SK-N-SH (cell line): ENCODE data around the gene PRM3. TPM values are rescaled to one million over a fixed set of nuclear protein-coding genes. Genes with fewer than 3 reads are reported as not detected.

Experiments used
- CTCF ChIA-PET: fragments of 300-600, 350-600 bp; formaldehyde crosslinking; extraction: SDS; loops from one replicate; lab custom pipeline; 2021; lab: Yijun Ruan, JAX
- POLR2A ChIA-PET: fragments of 350-600 bp; sonication (Branson Sonifier 250); formaldehyde crosslinking; extraction: SDS; loops from one replicate; lab custom pipeline; 2020; ENCODE audit warnings: antibody characterized with exemption, inconsistent platforms; lab: Yijun Ruan, JAX
- DNase-seq: peaks from one replicate; pipeline ENCODE4 v3.0.0; 2012
- H2AFZ ChIP-seq: fragments of 200-600 bp; sonication (generic); 2 replicates; pipeline ENCODE4 v1.8.1; 2016; ENCODE audit warnings: antibody characterized with exemption, mild to moderate bottlenecking, low read depth
- H3F3A ChIP-seq: fragments of 200-600 bp; sonication (generic); replicated peaks from 2 replicates; pipeline ENCODE3; 2016; ENCODE audit warnings: antibody characterized with exemption, mild to moderate bottlenecking; ENCODE audit not compliant: insufficient read depth
- H3K27ac ChIP-seq, 2 experiments: fragments of 200-500 bp in 1 of 2; fragments of 200-600 bp in 1 of 2; sonication (Bioruptor generic) in 1 of 2; sonication (generic), shearing (Covaris generic) in 1 of 2; 2 replicates each; pipeline versions ENCODE4 v1.5.1 to v1.6.1; 2014 to 2016; ENCODE audit warnings: low read depth in 2 of 2, inconsistent platforms in 1 of 2, low read length in 1 of 2, mild to moderate bottlenecking in 1 of 2, mixed read lengths in 1 of 2
- H3K27me3 ChIP-seq: fragments of 200-600 bp; sonication (generic), shearing (Covaris generic); 2 replicates; pipeline ENCODE4 v1.6.1; 2016; ENCODE audit warnings: mixed run types; ENCODE audit not compliant: insufficient read depth
- H3K36me3 ChIP-seq, 2 experiments: fragments of 200-500 bp in 1 of 2; fragments of 200-600 bp in 1 of 2; sonication (Bioruptor generic) in 1 of 2; sonication (generic) in 1 of 2; replicated peaks in 1 of 2; 2 replicates each; pipeline versions ENCODE3 to v1.5.1; 2014 to 2016; ENCODE audit warnings: low read length in 1 of 2, mild to moderate bottlenecking in 1 of 2; ENCODE audit not compliant: insufficient read depth in 2 of 2, control insufficient read depth in 1 of 2
- H3K4me1 ChIP-seq, 2 experiments: fragments of 200-500 bp in 1 of 2; fragments of 200-600 bp in 1 of 2; sonication (Bioruptor generic) in 1 of 2; sonication (generic), shearing (Covaris generic) in 1 of 2; 2 replicates each; pipeline versions ENCODE4 v1.5.1 to v1.6.1; 2014 to 2016; ENCODE audit warnings: low read depth in 1 of 2, low read length in 1 of 2, mixed run types in 1 of 2; ENCODE audit not compliant: insufficient read depth in 2 of 2, control insufficient read depth in 1 of 2
- H3K4me2 ChIP-seq: fragments of 200-600 bp; sonication (generic), shearing (Covaris generic); 2 replicates; pipeline ENCODE4 v1.6.1; 2017; ENCODE audit warnings: mixed run types
- H3K4me3 ChIP-seq, 2 experiments: fragments of 200-500 bp in 1 of 2; fragments of 200-600 bp in 1 of 2; sonication (Bioruptor generic) in 1 of 2; sonication (generic), shearing (Covaris generic) in 1 of 2; 2 replicates each; pipeline versions ENCODE4 v1.5.1 to v1.8.1; 2014 to 2016; ENCODE audit warnings: low read depth in 2 of 2, inconsistent platforms in 1 of 2, low read length in 1 of 2, mild to moderate bottlenecking in 1 of 2, mixed read lengths in 1 of 2, moderate library complexity in 1 of 2
- H3K79me2 ChIP-seq: fragments of 200-600 bp; sonication (generic); 2 replicates; pipeline ENCODE4 v1.8.1; 2017; ENCODE audit warnings: mild to moderate bottlenecking; ENCODE audit not compliant: insufficient read depth
- H3K9ac ChIP-seq: fragments of 200-600 bp; sonication (generic); 2 replicates; pipeline ENCODE4 v1.6.1; 2017; ENCODE audit warnings: mixed run types
- H3K9me2 ChIP-seq: fragments of 200-600 bp; sonication (generic); 2 replicates; pipeline ENCODE4 v1.6.1; 2017; ENCODE audit warnings: mixed run types
- H3K9me3 ChIP-seq: fragments of 200-600 bp; sonication (generic); 2 replicates; pipeline ENCODE4 v1.6.1; 2017; ENCODE audit warnings: mixed run types, mild to moderate bottlenecking, moderate library complexity
- H4K20me1 ChIP-seq: fragments of 200-600 bp; sonication (generic); 2 replicates; pipeline ENCODE4 v1.6.1; 2017; ENCODE audit warnings: mild to moderate bottlenecking, mixed run types; ENCODE audit not compliant: insufficient read depth
- CHD2 ChIP-seq: fragments of 150-350 bp; IDR thresholded peaks from 2 replicates; pipeline ENCODE4 v1.6.1; 2018; ENCODE audit warnings: low read length; ENCODE audit not compliant: partially characterized antibody
- FOSL2 ChIP-seq: IDR thresholded peaks from 2 replicates; pipeline ENCODE4 v1.4.0; 2012; ENCODE audit warnings: low read depth, mild to moderate bottlenecking, moderate library complexity, borderline replicate concordance
- GATA2 ChIP-seq: sonication (generic); formaldehyde crosslinking; IDR thresholded peaks from 2 replicates; pipeline ENCODE4 v1.5.0; 2020; ENCODE audit warnings: mild to moderate bottlenecking, missing genetic modification reagents
- MEF2A ChIP-seq: IDR thresholded peaks from 2 replicates; pipeline ENCODE4 v1.4.0; 2012; ENCODE audit warnings: low read depth, borderline replicate concordance
- NFIC ChIP-seq: IDR thresholded peaks from 2 replicates; pipeline ENCODE4 v1.4.0; 2012; ENCODE audit warnings: borderline replicate concordance
- RFX5 ChIP-seq: IDR thresholded peaks from 2 replicates; pipeline ENCODE4 v1.6.1; 2012; ENCODE audit warnings: mild to moderate bottlenecking, improper control_type of control experiment, low read length
- TCF12 ChIP-seq: IDR thresholded peaks from 2 replicates; pipeline ENCODE4 v1.4.0; 2012
- WGBS: methylation state at CpG from one replicate; pipeline ENCODE4 v1.1.6; 2017; ENCODE audit warnings: low lambda C conversion rate; 5-methylcytosine and 5-hydroxymethylcytosine counted together
- polyA plus RNA-seq, 3 experiments: library from polyadenylated mRNA; depleted of rRNA; stranded (reverse); fragments of >200 nt; gene quantifications; 2 replicates each; pipeline ENCODE4 v1.2.3, GENCODE V29; 2012
- TF ChIP-seq, protein P1 (sequence below): fragments of 200-600 bp; sonication (generic); IDR thresholded peaks from 2 replicates; pipeline ENCODE4 v1.6.1; 2017; ENCODE audit warnings: antibody characterized with exemption, mild to moderate bottlenecking, moderate library complexity
- TF ChIP-seq, protein P2 (sequence below): IDR thresholded peaks from 2 replicates; pipeline ENCODE4; 2012
- TF ChIP-seq, protein P3 (sequence below): IDR thresholded peaks from 2 replicates; pipeline ENCODE4 v1.4.0; 2012; ENCODE audit warnings: low read depth
- TF ChIP-seq, protein P4 (sequence below): fragments of 150-350 bp; IDR thresholded peaks from 2 replicates; pipeline ENCODE4 v1.6.1; 2017; ENCODE audit warnings: antibody characterized with exemption, low read length, low read depth, borderline replicate concordance

The PRM3 gene
- polyA plus RNA-seq, 1 of the 3 experiments (the other 2 are of a cell fraction) = not detected

DNA sequence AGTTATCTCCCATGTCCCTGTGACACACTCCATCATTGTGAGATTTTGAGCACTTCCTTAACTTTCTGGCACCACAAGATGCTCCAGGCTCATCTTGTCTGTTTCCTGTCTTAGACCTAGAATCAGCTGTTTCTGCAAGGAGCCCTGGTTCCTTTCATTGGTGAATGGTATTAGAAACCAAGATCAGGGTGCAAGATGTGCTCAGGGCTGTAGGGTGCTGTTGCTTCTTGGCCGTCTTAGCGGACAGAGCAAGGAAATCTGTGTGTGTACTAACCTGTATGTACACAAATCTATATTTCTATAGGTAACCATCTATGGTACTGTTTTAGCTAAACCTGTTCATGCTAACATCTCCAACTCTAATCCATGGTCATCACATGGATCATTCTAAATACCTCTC, 15.8 kb upstream of the PRM3 start:
- H4K20me1 ChIP-seq = no peaks in the 10 kb centered on the region
- WGBS = 94% methylated on average over 2 of the region's 2 CpGs
- DNase-seq = no peak
- TF ChIP-seq, protein P1, sequence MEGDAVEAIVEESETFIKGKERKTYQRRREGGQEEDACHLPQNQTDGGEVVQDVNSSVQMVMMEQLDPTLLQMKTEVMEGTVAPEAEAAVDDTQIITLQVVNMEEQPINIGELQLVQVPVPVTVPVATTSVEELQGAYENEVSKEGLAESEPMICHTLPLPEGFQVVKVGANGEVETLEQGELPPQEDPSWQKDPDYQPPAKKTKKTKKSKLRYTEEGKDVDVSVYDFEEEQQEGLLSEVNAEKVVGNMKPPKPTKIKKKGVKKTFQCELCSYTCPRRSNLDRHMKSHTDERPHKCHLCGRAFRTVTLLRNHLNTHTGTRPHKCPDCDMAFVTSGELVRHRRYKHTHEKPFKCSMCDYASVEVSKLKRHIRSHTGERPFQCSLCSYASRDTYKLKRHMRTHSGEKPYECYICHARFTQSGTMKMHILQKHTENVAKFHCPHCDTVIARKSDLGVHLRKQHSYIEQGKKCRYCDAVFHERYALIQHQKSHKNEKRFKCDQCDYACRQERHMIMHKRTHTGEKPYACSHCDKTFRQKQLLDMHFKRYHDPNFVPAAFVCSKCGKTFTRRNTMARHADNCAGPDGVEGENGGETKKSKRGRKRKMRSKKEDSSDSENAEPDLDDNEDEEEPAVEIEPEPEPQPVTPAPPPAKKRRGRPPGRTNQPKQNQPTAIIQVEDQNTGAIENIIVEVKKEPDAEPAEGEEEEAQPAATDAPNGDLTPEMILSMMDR = no peak
- TF ChIP-seq GATA2 (no peak), NFIC (no peak), TCF12 (no peak), RFX5 (no peak)
- TF ChIP-seq, protein P2, sequence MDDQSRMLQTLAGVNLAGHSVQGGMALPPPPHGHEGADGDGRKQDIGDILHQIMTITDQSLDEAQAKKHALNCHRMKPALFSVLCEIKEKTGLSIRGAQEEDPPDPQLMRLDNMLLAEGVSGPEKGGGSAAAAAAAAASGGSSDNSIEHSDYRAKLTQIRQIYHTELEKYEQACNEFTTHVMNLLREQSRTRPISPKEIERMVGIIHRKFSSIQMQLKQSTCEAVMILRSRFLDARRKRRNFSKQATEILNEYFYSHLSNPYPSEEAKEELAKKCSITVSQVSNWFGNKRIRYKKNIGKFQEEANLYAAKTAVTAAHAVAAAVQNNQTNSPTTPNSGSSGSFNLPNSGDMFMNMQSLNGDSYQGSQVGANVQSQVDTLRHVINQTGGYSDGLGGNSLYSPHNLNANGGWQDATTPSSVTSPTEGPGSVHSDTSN = no peak
- TF ChIP-seq, protein P3, sequence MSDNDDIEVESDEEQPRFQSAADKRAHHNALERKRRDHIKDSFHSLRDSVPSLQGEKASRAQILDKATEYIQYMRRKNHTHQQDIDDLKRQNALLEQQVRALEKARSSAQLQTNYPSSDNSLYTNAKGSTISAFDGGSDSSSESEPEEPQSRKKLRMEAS = no peak
- TF ChIP-seq, all 33 proteins: peak for 0
- no peaks in the 10 kb centered on the region for H3K9me3 ChIP-seq
- no peak overlapping the region for H2AFZ ChIP-seq
- H3K27ac ChIP-seq = no peak overlapping the region
- no peak overlapping the region for H3K4me2 ChIP-seq
- H3K9me2 ChIP-seq = no peaks in the 10 kb centered on the region
- H3K36me3 ChIP-seq = no peaks in the 10 kb centered on the region
- POLR2A ChIA-PET = no interaction called here
- CTCF ChIA-PET = interaction anchor here (0.6 to 1.3 kb wide), 3 partner anchors 13 to 326 kb away, joined by 3 to 7 read pairs (median 3); no protein-coding TSS in a partner anchor
- H3K4me3 ChIP-seq = no peak overlapping the region
- no peak overlapping the region for H3K9ac ChIP-seq
- no peaks in the 10 kb centered on the region for H3K79me2 ChIP-seq
- H3F3A ChIP-seq = no peaks in the 10 kb centered on the region
- no peaks in the 10 kb centered on the region; the same call in 1 of the 2 replicates for H3K27me3 ChIP-seq
- H3K4me1 ChIP-seq = no peaks in the 10 kb centered on the region; a peak in 1 of 4 replicates

DNA sequence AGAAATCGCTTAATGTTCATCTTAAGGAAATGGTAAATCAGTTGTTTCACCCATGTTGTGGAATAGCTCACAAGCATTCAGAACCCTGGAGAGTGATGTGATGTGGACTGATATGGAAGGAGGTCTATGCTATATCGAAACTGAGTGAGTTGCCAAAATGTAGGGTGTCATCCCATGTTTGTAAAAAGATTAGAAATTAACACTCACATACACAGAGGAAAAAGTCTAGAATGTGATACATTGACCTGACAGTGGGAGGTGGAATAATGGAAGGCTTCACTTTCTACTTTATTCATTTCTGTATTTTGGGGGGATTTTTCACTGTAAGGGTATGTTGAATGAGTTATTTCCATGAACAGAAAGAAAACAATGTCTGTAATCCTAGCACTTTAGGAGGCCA, 12.4 kb upstream of the PRM3 start:
- no peaks in the 10 kb centered on the region for H3F3A ChIP-seq
- 60% methylated on average over 2 of the region's 2 CpGs for WGBS
- H3K79me2 ChIP-seq = no peaks in the 10 kb centered on the region
- H3K9me2 ChIP-seq = no peaks in the 10 kb centered on the region
- no peak for DNase-seq
- H3K27ac ChIP-seq = no peak overlapping the region
- no peaks in the 10 kb centered on the region for H3K36me3 ChIP-seq
- ChIA-PET POLR2A (no interaction called here), CTCF (interaction anchor here (2.0 to 2.1 kb wide), 2 partner anchors 12 to 322 kb away, joined by 5 to 7 read pairs; no protein-coding TSS in a partner anchor)
- no peaks in the 10 kb centered on the region for H3K9me3 ChIP-seq
- H3K4me2 ChIP-seq = no peak overlapping the region
- no peaks in the 10 kb centered on the region; the same call in 1 of the 2 replicates for H3K27me3 ChIP-seq
- no peaks in the 10 kb centered on the region for H4K20me1 ChIP-seq
- H2AFZ ChIP-seq = no peak overlapping the region
- TF ChIP-seq FOSL2 (no peak), GATA2 (no peak), CHD2 (no peak), MEF2A (no peak)
- TF ChIP-seq, protein P4, sequence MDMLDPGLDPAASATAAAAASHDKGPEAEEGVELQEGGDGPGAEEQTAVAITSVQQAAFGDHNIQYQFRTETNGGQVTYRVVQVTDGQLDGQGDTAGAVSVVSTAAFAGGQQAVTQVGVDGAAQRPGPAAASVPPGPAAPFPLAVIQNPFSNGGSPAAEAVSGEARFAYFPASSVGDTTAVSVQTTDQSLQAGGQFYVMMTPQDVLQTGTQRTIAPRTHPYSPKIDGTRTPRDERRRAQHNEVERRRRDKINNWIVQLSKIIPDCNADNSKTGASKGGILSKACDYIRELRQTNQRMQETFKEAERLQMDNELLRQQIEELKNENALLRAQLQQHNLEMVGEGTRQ = no peak
- no peak overlapping the region for H3K4me3 ChIP-seq
- no peak overlapping the region for H3K9ac ChIP-seq
- H3K4me1 ChIP-seq = no peaks in the 10 kb centered on the region; a peak in 1 of 4 replicates
